Activated CD4-positive, alpha-beta T cell treated with anti-CD3 and anti-CD28 coated beads, Interleukin-2, amount 50 U/mL, for 48 hours (primary cell): ENCODE measurements around the gene ATIC.
"Not testable (repeated sequence)": the region's sequence is repeated elsewhere in the genome, so short reads cannot be mapped to it uniquely, and the experiment has no call there.

Experiments used
- DNase-seq, 2 experiments: peaks; one replicate each; pipeline ENCODE4 v3.0.0-alpha.2; 2020

ATIC gene

DNA sequence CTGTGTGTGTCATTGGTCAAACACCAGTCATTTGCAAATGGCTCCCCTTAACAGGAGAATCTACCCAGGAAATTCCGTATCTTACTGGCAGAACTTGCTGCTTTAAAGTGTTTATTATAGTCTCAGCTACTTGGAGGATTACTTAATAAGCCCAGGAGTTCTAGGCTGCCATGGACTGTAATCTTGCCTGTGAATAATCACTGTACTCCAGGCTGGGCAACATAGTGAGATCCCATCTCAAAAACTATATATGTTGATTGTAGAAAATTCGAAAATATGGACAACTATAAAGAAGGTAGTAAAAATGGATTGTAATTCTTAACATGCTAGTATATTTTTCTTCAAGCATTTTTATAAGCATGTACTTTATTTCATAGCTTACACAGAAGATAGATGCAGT, 4.5 kb downstream of the ATIC start:
- no peak for DNase-seq

DNA sequence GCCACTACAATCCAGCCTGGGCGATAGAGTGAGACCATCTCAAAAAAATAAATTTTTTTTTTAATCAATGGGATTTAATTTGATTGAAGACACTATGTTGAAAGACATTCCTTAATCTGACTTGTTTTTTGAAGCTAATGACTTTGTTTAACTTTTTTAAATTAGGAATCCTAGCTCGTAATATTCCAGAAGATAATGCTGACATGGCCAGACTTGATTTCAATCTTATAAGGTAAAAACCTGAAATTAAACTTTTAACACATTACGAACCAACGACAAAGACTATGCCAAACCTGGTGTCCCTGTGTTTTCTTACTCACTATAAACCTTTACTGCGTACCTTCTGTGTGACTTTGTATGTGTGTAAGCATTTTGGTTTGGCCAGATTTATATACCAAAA, 7.6 kb downstream of the ATIC start:
- DNase-seq, result no peak

DNA sequence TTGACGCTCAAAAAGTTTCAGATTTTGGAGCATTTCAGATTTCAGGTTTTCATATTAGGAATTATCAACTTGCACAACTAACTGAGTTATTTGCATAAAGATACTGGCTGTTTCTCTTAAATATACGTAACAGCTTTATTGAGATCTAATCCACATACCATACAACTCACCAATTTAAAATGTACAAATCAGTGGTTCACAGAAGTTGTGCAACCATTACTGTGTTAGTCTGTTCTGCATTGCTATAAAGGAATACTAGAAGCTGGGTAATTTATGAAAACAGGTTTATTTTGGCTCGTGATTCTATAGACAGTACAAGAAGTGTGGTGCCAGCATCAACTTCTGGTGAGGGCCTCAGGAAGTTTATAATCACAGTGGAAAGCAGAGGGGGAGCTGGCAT, 8.2 kb downstream of the ATIC start:
- DNase-seq, result no peak

DNA sequence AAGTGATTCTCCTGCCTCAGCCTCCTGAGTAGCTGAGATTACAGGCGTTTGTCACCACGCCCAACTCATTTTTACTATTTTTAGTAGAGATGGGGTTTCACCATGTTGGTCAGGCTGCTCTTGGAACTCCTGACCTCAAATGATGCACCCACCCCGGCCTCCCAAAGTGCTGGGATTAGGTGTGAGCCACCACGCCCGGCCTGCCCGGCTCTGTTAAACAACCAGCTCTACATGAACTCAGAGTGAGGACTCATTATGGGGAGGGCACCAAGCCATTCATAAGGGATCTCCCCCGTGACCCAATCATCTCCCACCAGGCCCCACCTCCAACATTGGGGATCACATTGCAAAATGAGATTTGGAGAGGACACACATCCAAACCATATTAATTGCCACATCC, 8.8 kb downstream of the ATIC start:
- no peak for DNase-seq

DNA sequence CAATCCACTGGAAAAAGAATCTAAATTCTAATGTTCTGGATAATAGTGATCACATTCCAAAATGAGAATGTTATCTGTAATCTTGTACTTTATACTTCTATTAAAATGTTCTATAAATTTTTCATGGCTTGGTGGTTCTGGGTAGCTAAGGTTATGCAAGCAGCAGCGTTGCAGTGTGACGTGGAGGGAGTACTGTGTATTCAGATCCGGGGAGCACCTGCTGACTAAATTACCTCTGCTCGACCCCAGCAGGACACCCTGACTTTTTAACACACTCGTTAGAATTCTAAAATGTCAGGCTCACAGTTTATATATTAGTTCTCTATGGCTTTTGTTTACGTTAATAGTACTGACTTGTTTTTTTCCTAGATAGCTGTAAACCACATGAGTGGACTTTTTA, 13.0 kb downstream of the ATIC start:
- DNase-seq, result no peak

DNA sequence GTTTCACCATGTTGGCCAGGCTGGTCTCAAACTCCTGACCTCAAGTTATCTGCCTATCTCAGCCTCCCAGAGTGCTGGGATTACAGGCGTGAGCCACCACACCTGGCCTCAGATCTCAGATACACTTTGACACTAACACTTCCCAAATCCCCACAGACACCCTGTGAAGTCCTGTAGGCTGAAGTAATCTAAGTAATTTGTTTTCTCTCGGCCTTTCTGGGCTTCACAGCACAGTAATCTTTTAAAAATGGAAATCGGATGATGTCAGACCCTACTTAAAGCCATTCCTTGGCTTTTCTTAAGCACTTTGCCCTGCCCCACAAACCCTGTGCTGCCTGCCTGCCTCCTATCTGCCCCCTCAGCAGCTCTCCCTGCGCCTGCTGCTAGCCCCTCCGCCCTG, 16.2 kb downstream of the ATIC start:
- DNase-seq, result no peak

DNA sequence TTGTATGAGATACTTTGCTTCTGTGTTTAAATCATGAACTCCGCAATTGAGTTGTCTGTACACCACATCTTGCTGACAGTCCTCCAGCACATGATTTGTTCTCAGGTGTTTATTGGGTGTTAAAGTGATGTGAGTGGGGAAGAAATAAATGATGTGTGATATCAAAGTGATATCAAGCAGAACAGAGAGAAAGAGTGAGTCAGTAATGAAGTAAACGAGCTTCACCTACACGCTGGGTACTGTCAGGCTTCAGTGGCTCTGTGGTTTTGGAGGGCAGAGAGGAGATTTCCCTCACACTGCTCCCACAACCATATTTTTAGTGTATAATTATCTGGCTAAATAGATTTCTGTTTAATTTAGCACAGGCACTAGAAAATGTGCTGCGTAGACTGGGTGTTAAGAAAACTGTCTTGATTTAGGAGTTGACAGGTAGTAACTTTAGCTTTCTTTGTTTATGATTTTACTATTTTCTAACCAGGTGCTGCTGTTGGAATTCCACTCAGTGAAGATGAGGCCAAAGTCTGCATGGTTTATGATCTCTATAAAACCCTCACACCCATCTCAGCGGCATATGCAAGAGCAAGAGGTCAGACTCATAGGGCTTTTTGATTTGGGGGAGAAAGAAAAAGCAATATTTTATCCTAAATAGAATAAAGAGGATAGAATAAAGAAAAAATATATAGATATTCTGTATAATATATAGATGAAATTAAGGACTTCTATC, 21.2 kb downstream of the ATIC start:
- no peak for DNase-seq

DNA sequence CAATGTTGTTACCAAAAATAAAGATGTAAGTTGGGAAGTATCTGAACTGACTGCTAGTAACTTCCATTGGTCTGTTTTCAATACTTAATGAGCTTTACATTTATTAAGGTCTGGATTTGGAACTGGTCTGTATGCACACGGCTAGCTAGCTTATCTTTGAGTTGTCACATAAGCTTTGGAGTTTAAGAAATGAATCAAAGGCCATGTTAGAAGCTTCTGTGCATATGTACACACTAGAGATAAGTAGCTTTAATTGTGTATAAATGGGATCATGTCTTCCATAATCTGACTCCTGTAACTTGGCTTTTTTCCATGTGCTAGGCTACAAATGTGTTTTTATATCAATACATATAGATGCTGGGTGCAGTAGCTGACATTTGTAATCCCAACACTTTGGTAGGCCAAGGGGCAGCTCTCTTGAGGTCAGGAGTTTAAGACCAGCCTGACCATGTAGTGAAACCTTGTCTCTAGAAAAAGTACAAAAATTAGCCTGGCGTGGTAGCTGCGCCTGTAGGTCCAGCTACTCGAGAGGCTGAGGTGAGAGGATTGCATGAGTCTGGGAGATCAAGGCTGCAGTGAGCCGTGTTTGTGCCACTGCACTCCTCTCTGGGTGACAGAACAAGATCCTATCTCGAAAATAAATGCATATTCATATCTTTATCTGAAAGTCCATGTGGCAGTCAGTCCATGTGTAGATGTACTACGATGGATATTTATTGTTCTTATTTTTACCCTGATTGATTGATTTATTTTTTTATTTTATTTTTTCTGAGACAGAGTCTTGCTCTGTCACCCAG, 27.2 kb downstream of the ATIC start:
- DNase-seq, result no peak

DNA sequence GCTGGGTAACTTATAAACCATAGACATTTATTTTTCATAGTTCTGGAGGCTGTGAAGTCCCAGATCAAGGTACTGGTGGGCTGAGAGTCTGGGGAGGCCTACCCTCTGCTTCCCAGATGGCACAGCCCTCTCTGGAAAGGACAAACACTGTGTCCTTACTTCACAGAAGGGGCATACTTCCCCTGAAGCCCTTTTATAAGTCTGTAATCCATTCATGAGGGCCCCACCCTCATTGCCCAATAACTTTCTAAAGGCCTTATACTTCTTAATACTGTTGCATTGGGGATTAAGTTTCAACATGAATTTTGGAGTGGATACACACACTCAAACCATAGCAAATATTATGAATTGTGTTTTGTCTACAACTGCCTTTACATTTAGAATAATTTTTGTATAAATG, 36.0 kb downstream of the ATIC start:
- no peak for DNase-seq

DNA sequence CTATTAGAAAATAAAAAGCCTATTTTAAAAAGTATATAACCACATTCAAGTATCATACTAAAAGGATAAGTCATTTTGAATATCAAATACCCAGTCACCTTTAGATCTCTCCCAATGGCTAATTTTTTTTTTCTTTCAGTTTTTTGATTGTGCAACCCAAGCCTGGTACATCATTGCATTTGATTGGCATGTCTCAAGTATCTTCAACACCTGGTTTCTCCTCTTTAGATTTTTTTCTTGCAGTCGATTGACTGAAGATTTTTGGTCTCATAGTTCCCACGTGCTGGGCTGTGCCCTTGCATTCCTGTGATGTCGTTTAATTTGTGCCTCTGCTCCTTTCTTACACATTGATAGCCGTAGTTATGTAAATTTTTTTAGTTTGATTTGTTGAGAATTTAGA, 40.7 kb downstream of the ATIC start:
- DNase-seq, result no peak

DNA sequence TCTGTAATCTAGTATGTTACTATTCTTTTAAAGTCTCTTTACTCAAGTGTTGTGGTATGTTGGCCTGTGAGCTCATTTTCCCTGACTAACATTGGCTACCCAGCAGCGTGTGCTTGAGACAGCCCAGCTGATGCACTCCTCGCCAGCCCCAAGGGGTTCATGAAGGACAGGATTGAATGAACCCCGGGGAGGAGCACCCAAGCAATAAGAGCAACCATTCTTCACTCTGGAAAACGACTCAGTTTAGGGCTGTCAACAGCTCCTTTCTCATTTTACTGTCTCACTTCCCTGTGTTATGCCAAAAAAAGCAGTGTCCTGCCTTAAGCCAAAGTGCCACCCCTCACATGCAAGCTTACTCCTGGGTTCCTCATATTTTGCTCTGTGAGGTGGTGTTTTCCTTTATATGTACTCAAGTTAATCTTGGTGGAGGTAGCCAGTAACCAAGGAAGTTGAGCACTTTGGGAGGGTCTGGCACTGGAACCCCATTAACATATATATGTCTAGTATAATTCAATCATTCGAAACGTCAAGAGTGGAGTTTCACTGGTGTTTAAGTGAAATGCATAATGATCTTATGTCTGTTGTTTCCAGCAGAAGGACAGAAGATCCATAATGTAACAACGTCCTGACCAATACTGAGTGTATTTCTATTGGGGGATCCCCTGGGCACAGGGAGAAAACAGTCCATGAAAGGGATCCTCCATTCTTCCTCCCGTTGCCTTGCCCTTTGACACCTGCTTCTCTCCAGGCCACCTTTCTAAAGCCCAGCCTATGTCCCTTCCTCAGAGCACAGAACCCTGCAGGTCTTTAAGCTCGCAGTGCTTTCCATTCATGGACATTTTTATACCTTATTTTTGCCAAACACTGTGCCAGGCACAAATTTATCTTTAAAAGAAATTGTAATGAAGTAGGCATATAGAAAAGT, 43.2 kb downstream of the ATIC start:
- no peak for DNase-seq

DNA sequence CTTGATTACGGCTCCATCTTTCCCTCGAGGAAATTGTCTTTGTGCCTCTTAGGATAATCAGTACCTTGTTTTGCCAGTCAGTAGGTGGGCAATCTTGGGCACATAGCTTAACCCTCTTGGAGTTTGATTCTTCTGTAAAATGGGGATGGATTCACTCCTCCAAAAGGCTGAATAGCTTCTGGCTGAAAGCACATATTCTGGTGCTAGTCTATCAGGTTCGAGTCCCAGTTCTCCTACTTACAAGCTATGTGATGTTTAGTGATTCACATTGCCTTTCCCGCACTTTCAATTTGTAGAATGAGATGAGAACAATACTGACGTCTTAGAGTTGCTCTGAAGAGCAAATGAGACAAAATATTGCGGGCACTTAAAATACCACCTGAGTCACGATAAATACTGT, 43.9 kb downstream of the ATIC start:
- DNase-seq, result no peak

DNA sequence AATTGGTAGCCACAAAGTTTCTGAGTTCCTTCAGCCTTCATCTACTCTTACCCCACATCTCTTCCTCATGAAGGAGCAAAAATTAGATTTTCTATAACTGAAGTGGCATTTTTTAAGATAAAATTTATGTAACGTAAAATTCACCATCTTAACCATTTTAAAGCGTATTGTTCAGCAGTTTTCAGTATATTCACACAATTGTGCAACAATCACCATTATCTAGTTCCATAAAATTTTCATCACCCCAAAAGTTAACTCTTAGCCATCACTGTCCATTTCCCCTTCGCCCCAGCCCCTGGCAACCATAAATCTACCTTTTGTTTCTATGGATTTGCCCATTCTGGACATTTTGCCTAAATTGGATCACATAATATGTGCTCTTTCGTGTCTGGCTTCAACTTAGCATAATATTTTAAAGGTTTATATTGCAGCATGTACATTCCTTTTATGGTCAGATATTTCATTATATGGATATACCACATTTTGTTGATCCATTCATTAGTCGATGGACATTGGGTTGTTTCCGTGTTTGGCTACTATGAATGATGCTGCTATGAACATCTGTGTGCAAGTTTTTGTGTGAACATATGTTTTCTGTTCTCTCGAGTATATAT, 44.6 kb downstream of the ATIC start:
- no peak for DNase-seq

DNA sequence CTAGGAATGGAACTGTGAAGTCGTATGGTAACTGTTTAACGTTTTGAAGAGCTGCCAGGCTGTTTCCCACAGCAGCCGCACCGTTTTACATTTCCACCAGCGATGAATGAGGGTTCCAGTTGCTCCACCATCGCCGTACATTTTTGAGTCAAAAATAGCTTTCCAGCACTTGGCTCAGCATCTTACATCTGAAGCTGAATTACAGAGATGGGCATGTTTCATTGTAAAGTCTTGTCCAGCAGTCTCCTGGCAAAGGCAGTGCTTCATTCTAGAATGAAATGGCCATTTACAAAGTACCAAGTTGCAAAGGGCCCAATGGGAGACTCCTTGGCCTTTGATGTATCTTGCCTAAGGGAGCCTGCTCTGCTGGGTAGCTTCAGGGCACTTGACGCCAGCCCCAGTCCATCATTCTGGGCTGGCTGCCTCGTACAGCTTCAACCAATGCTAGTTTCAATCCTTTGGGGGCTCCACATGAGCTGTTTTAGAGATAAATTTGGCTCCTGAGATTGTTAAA, 45.1 kb downstream of the ATIC start:
- DNase-seq, result no peak

DNA sequence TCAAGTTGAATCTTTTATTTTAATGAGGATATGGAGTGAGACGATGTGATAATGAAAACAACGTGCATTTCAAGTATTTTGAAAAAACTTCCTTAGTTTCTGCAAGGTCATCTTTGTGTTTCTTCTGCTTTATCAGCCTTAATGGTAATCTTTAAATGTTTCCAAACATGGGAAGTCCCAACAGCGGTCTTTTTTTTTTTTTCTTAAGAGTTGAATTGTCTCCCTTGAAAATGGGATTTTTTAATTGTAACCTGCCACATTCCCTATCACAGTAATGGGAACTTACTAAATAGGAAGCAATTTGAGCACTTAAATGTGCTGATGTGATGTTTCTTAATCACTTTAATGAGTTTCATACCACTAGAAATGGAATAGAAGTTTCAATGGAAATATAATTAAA, 45.8 kb downstream of the ATIC start:
- DNase-seq, result no peak

DNA sequence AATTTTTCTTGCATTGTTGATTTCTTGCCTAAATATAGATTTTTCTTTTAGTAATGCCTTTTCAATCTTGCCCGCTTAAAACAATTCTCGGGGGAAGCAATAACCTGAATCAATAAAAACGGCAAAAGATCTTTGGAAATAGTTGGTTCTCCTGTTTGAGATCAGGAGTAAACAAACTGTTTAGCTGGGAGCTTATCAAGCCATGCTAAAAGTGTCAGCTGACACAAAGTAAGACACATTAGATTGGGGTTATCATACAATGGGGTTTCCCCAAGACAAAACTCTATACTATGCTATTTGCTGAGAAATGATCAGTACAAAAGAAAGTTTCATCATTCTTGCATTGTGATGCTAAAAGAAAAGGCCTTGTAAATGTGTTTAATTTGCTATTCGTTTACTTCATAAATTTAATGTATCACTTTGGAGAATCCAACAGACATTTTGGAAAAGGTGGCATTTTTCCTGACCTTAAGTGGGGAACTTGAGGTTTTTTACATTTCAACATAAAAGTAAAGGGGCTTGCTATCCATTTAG, 46.5 kb downstream of the ATIC start:
- DNase-seq, result no peak

DNA sequence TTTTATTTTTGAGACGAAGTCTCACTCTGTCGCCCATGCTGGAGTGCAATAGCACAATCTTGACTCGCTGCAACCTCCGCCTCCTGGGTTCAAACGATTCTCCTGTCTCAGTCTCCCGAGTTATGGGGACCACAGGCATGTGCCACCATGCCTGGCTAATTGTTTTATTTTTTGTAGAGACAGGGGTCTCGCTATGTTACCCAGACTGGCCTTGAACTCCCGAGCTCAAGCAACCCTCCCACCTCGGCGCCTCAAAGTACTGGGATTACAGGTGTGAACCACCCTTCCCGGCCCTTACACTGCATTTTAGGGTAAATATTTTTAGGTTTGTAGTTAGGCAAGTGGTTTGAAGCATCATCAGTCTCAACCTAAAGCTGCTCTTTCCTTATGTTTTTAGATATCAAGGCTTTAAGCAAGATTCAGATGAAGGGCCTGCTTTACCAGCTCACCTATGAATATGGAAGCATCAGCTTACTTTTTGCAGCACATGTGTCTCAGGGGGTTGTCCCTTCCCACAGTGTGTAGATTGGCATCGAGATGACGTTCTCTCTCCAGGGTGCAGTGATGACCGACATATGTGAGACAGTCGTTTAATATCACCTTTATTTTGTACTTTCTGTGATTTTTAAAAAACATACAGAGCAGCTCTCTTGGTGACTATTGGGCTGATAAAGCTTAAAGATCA, 47.2 kb downstream of the ATIC start:
- no peak for DNase-seq

DNA sequence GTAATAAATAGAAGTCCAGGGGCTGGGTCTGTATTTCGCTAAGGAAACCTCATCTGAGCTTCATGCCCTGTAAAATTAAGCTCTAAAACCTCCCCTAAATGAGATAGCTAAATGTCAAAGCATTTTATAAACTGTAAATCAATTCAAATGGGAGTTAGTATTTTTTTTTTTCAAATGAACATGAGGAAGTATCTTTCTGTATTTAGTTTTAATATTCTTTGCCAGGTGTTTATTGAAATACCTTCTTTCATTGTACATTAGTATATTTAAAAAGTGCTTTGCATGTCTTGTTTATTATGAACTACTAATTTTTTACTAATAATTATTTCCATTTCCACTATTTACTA, 47.7 kb downstream of the ATIC start:
- no peak for DNase-seq

DNA sequence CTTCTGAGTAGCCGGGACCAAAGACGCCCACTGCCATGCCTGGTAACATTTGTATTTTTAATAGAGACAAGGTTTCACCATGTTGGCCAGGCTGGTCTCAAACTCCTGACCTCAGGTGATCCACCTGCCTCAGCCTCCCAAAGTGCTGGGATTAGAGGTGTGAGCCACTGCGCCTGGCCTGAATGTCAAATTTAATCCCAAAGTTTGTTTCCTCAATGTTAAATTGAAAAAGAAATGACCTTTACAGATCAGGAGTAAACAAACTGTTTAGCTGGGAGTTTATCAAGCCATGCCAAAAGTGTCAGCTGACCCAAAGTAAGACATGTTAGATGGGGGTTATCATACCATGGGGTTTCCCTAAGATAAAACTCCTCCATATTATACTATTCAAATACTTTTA, 48.2 kb downstream of the ATIC start:
- DNase-seq, result not testable (repeated sequence)

DNA sequence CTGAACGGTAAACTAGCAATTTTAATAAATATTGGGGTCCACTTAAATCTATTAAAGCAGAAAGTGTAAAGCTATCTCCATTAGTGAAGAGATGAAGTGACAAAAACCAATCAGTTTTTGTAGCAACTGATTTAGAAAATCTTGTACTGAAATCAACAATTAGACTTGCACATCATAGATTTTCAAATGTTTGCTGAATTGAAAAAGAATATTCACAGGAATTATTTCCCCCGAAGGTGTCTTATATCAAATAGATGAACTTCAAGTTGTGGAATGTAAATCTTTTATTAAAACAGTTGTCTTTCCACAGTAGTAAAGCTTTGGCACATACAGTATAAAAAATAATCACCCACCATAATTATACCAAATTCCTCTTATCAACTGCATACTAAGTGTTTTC, 48.7 kb downstream of the ATIC start:
- no peak for DNase-seq

DNA sequence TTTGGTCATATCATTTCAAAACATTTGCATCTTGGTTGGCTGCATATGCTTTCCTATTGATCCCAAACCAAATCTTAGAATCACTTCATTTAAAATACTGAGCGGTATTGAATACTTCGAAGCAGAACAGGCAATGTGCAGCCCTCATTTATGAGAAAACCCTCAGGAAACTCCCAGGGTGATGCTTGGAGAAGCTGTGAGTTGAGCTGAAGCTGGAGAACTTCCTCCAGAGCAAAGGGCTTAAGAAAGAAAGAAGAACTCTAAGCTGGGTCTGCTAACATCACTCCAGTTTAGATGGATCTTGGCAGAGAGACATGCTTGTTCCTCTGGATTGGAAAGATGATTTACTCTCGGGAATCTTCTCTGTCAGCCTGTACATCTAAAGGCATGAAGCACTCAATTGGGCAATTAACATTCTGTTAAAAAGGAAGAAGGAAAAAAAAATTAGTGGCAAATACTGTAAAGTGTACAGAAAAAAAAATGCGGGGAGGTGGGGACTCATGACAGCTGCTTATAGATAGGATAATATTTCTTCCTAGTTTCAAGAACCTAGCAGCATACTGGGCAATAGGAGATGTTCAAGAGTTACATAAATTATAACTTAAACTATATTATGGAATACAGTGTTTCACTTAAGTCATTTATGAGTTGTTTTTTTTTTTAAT, 49.5 kb downstream of the ATIC start:
- no peak for DNase-seq
